HCT116 (cell line): ENCODE data around the gene AKR7A2. TPM values are rescaled to one million over a fixed set of nuclear protein-coding genes. Genes with fewer than 3 reads are reported as not detected.

ENCODE experiments used
- ATAC-seq: fragments of 200-7000 bp; cut with Tn5 transposase; 2 replicates; pipeline ENCODE4 v1.9.1; 2020; ENCODE audit warnings: mild to moderate bottlenecking, moderate library complexity
- BruUV-seq: library from RNA; stranded (reverse); fragments of 400-500 nt; replicated peaks from 2 replicates; lab custom pipeline; 2021; lab: Mats Ljungman, UMichigan
- CTCF ChIA-PET: fragments of 300-600 bp; sonication (Branson Sonifier 250); formaldehyde crosslinking; loops from one replicate; lab custom pipeline; 2021; ENCODE audit warnings: antibody characterized with exemption; lab: Charles Lee
- POLR2A ChIA-PET: fragments of 300-600, 350-600 bp; sonication (Branson Sonifier 250); formaldehyde crosslinking; loops from one replicate; lab custom pipeline; 2021; ENCODE audit warnings: antibody characterized with exemption; lab: Charles Lee
- RAD21 ChIA-PET, 2 experiments: fragments of 300-600 bp; sonication (Branson Sonifier 250); formaldehyde crosslinking; loops; one replicate each; lab custom pipeline; 2023; ENCODE audit warnings: low total read pairs in 2 of 2; ENCODE audit not compliant: uncharacterized antibody in 2 of 2, unreplicated experiment in 2 of 2, low non-redundant PET in 1 of 2; lab: Charles Lee
- DNase-seq: peaks from one replicate; pipeline ENCODE4 v3.0.0-alpha.2; 2010; ENCODE audit warnings: low read depth, low spot score
- H2AFZ ChIP-seq: fragments of 200-600 bp; shearing (Covaris generic), sonication (generic); 2 replicates; pipeline ENCODE4 v1.6.1; 2017; ENCODE audit warnings: low read depth, mixed run types, mixed read lengths, antibody characterized with exemption, low read length; ENCODE audit not compliant: poor library complexity, severe bottlenecking
- H3K27ac ChIP-seq: 2 replicates; pipeline ENCODE4 v1.5.1; 2012; ENCODE audit warnings: low read depth, low read length
- H3K27me3 ChIP-seq: fragments of 200-600 bp; sonication (generic); 2 replicates; pipeline ENCODE4 v1.6.1; 2016; ENCODE audit warnings: mixed run types, low read length, mixed read lengths; ENCODE audit not compliant: insufficient read depth
- H3K36me3 ChIP-seq, 2 experiments: fragments of 200-500 bp in 1 of 2; fragments of 200-600 bp in 1 of 2; sonication (Bioruptor generic) in 1 of 2; sonication (generic) in 1 of 2; 2 replicates each; pipeline versions ENCODE4 v1.5.1 to v1.6.1; 2014 to 2016; ENCODE audit warnings: low read length in 2 of 2, inconsistent platforms in 1 of 2, mixed read lengths in 1 of 2, mixed run types in 1 of 2; ENCODE audit not compliant: insufficient read depth in 2 of 2, control insufficient read depth in 1 of 2
- H3K4me1 ChIP-seq, 2 experiments: fragments of 200-600 bp in 1 of 2; sonication (generic) in 1 of 2; 2 replicates each; pipeline versions ENCODE4 v1.5.1 to v1.6.1; 2012 to 2017; ENCODE audit warnings: low read length in 2 of 2, inconsistent platforms in 1 of 2, mild to moderate bottlenecking in 1 of 2, mixed read lengths in 1 of 2, mixed run types in 1 of 2, moderate library complexity in 1 of 2; ENCODE audit not compliant: insufficient read depth in 2 of 2, control insufficient read depth in 1 of 2
- H3K4me2 ChIP-seq: fragments of 200-600 bp; sonication (generic); 2 replicates; pipeline ENCODE4 v1.6.1; 2017; ENCODE audit warnings: mixed run types, low read length, mixed read lengths
- H3K4me3 ChIP-seq, 2 experiments: fragments of 200-600 bp in 1 of 2; sonication (generic) in 1 of 2; replicated peaks in 1 of 2; 2 replicates each; pipeline ENCODE4 v1.5.1; 2011 to 2016; ENCODE audit warnings: low read length in 2 of 2, control low read depth in 1 of 2, low read depth in 1 of 2, mild to moderate bottlenecking in 1 of 2, mixed read lengths in 1 of 2, mixed run types in 1 of 2
- H3K79me2 ChIP-seq: fragments of 200-600 bp; sonication (generic); 2 replicates; pipeline ENCODE4 v1.6.1; 2017; ENCODE audit warnings: mild to moderate bottlenecking, mixed run types, low read length, moderate library complexity, mixed read lengths; ENCODE audit not compliant: insufficient read depth
- H3K9ac ChIP-seq: fragments of 200-600 bp; sonication (generic); 2 replicates; pipeline ENCODE4 v1.6.1; 2016; ENCODE audit warnings: low read length, mixed read lengths
- H3K9me2 ChIP-seq: fragments of 200-600 bp; sonication (generic), shearing (Covaris generic); 2 replicates; pipeline ENCODE4 v1.6.1; 2017; ENCODE audit warnings: mixed run types, mild to moderate bottlenecking, moderate library complexity; ENCODE audit not compliant: insufficient read depth
- H3K9me3 ChIP-seq, 2 experiments: fragments of 200-500 bp in 1 of 2; fragments of 200-600 bp in 1 of 2; sonication (Bioruptor generic) in 1 of 2; sonication (generic) in 1 of 2; 2 replicates each; pipeline ENCODE4 v1.6.1; 2014 to 2017; ENCODE audit warnings: low read length in 2 of 2, mixed read lengths in 2 of 2, inconsistent platforms in 1 of 2, low read depth in 1 of 2, mild to moderate bottlenecking in 1 of 2, mixed run types in 1 of 2, moderate library complexity in 1 of 2; ENCODE audit not compliant: control insufficient read depth in 1 of 2, insufficient read depth in 1 of 2
- H4K20me1 ChIP-seq: fragments of 200-600 bp; sonication (generic), shearing (Covaris generic); 2 replicates; pipeline ENCODE4 v1.6.1; 2017; ENCODE audit warnings: mixed run types, mild to moderate bottlenecking, moderate library complexity; ENCODE audit not compliant: insufficient read depth
- CBX3 ChIP-seq: IDR thresholded peaks from 2 replicates; pipeline ENCODE4 v1.6.1; 2012; ENCODE audit warnings: low read depth
- EGR1 ChIP-seq: IDR thresholded peaks from 2 replicates; pipeline ENCODE4 v1.6.1; 2012; ENCODE audit warnings: low read depth
- EZH2 ChIP-seq: fragments of 200-600 bp; sonication (generic); IDR thresholded peaks from 2 replicates; pipeline ENCODE4 v1.6.1; 2017; ENCODE audit warnings: antibody characterized with exemption, mixed run types
- FOSL1 ChIP-seq: IDR thresholded peaks from 2 replicates; pipeline ENCODE4 v1.6.1; 2012; ENCODE audit warnings: low read depth
- JUND ChIP-seq: IDR thresholded peaks from 2 replicates; pipeline ENCODE4 v1.6.1; 2012
- POLR2A ChIP-seq: IDR thresholded peaks from 2 replicates; pipeline ENCODE4 v1.7.0; 2011; ENCODE audit warnings: borderline replicate concordance; ENCODE audit not compliant: insufficient read depth, insufficient read length; ENCODE audit errors: extremely low read depth
- RAD21 ChIP-seq: IDR thresholded peaks from 2 replicates; pipeline ENCODE4 v1.6.1; 2012; ENCODE audit warnings: low read depth, mild to moderate bottlenecking
- REST ChIP-seq: IDR thresholded peaks from 2 replicates; pipeline ENCODE4 v1.6.1; 2012; ENCODE audit warnings: low read depth
- SP1 ChIP-seq: IDR thresholded peaks from 2 replicates; pipeline ENCODE4 v1.6.1; 2012; ENCODE audit warnings: low read depth
- YY1 ChIP-seq: IDR thresholded peaks from 2 replicates; pipeline ENCODE4 v1.6.1; 2011; ENCODE audit warnings: low read length, low read depth, moderate library complexity, mild to moderate bottlenecking; ENCODE audit not compliant: insufficient replicate concordance; ENCODE audit errors: extremely low read depth
- ZBTB33 ChIP-seq: IDR thresholded peaks from 2 replicates; pipeline ENCODE4 v1.6.1; 2011; ENCODE audit warnings: mild to moderate bottlenecking, low read length, moderate library complexity; ENCODE audit not compliant: insufficient replicate concordance; ENCODE audit errors: extremely low read depth
- ZNF274 ChIP-seq: fragments of 200-500 bp; sonication (Bioruptor generic); IDR thresholded peaks from 2 replicates; pipeline ENCODE4 v1.6.1; 2014; ENCODE audit warnings: mild to moderate bottlenecking, low read depth, low read length, inconsistent platforms
- intact Hi-C: fragments of 100-400 bp; cut with micrococcal nuclease; formaldehyde crosslinking; loops from 2 replicates; pipeline ENCODE4 v1.10.0; 2022
- total RNA-seq: library from RNA; stranded (reverse); gene quantifications from one replicate; pipeline ENCODE4 v1.2.1, GENCODE V29; 2021; ENCODE audit not compliant: unreplicated experiment
- TF ChIP-seq, protein P1 (sequence below): IDR thresholded peaks from 2 replicates; pipeline ENCODE4 v1.6.1; 2012
- TF ChIP-seq, protein P2 (sequence below): IDR thresholded peaks from 2 replicates; pipeline ENCODE4 v1.6.1; 2012

The AKR7A2 gene
- total RNA-seq, 1 experiment from 2014 or later = 90.8 TPM

DNA sequence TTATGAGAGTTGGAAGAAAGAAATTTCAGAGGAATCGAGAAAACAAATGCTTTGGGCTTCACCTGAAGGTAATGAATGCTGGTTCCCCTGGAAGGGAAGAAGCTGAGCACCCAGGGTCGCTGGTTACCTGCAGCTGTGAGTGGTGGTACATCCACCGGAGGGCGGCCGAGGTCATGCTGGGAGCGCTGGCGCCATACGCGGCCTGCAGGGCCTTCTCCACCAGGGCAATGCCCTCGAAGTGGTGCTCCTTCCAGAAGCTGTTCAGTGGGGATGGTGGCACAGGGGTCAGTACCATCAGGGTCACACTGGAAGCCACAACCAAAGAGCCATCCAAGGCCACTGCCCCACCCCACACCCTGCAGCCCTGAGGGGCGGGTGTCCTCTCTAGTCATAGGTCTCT, 43.5 kb downstream of the AKR7A2 start:
- Histone ChIP-seq H4K20me1 (no peaks in the 10 kb centered on the region), H3K4me2 (no peak overlapping the region), H3K27ac (no peak overlapping the region), H3K4me1 (no peaks in the 10 kb centered on the region), H3K36me3 (no peaks in the 10 kb centered on the region), H3K9me3 (no peaks in the 10 kb centered on the region), H3K4me3 (no peak overlapping the region), H3K9ac (no peak overlapping the region), H3K79me2 (no peaks in the 10 kb centered on the region), H2AFZ (no peak overlapping the region), H3K27me3 (no peaks in the 10 kb centered on the region), H3K9me2 (no peaks in the 10 kb centered on the region)
- intact Hi-C loops = no loop called here
- no peak for DNase-seq
- ATAC-seq = no peak
- TF ChIP-seq FOSL1 (no peak), EGR1 (no peak), JUND (no peak), ZBTB33 (no peak), EZH2 (no peak)
- no TSS peak for BruUV-seq
- RAD21 ChIA-PET = no interaction called here
- POLR2A ChIA-PET = no interaction called here
- CTCF ChIA-PET = no interaction called here

DNA sequence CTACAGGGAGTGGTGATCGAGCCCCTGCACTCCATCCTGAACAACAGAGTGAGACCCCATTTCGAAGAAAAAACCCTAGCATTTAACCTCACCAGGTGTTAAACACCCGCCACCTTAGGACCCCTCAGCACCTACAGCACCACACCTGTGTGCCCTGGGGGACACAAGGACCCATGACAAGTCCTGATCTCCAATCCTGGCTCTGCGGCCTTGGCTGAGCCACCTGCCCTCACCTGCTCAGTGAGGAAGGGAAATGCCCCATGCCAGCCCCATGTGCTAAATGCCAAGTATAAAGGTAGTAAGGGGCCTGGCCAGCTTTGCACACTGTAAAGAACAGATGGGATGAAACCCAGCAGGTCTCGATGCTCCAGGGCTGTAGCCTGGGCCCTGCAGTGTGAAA, 49.2 kb downstream of the AKR7A2 start:
- intact Hi-C loops = no loop called here
- no peak overlapping the region for H3K9ac ChIP-seq
- H3K9me2 ChIP-seq = no peaks in the 10 kb centered on the region
- POLR2A ChIA-PET = interaction anchor here (2.6 kb wide), 1 partner anchor 11 kb away, joined by 7 read pairs; the partner anchor contains the start of genes EMC1 and MRTO4
- no peaks in the 10 kb centered on the region for H3K27me3 ChIP-seq
- H3K79me2 ChIP-seq = peaks cover 2% of the 10 kb centered on the region; the same call in 1 of the 2 replicates
- TF ChIP-seq SP1 = no peak
- TF ChIP-seq FOSL1 = no peak
- TF ChIP-seq YY1 = no peak
- TF ChIP-seq, protein P1, sequence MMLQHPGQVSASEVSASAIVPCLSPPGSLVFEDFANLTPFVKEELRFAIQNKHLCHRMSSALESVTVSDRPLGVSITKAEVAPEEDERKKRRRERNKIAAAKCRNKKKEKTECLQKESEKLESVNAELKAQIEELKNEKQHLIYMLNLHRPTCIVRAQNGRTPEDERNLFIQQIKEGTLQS = no peak
- TF ChIP-seq ZNF274 = no peak
- TF ChIP-seq POLR2A = no peak
- TF ChIP-seq, protein P2, sequence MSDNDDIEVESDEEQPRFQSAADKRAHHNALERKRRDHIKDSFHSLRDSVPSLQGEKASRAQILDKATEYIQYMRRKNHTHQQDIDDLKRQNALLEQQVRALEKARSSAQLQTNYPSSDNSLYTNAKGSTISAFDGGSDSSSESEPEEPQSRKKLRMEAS = no peak
- no peak for TF ChIP-seq EGR1
- TF ChIP-seq CBX3 = no peak
- TF ChIP-seq RAD21 = no peak
- no peak for TF ChIP-seq REST
- DNase-seq = no peak
- peaks cover 3% of the 10 kb centered on the region; the same call in 1 of the 2 replicates for H4K20me1 ChIP-seq
- H3K27ac ChIP-seq = no peak overlapping the region
- ATAC-seq = no peak
- H3K9me3 ChIP-seq = no peaks in the 10 kb centered on the region
- H3K4me3 ChIP-seq = no peak overlapping the region
- peaks cover 0 to 17% of the 10 kb centered on the region in 2 experiments; a peak in 2 of 4 replicates for H3K36me3 ChIP-seq
- no peak overlapping the region for H3K4me2 ChIP-seq
- BruUV-seq = no TSS peak
- CTCF ChIA-PET = no interaction called here
- RAD21 ChIA-PET = no interaction called here
- peaks cover 0 to 10% of the 10 kb centered on the region in 2 experiments; a peak in 2 of 4 replicates for H3K4me1 ChIP-seq
- no peak overlapping the region for H2AFZ ChIP-seq
